Lower leg skin (tissue), 3 donors: Measurements from ENCODE around the gene C12orf75.

ENCODE experiments used
- POLR2A ChIP-seq, 2 donors: fragments of 450-650 bp; IDR thresholded peaks; one replicate each; pipeline ENCODE4 v1.6.1; 2016 to 2017; ENCODE audit warnings: antibody characterized with exemption in 2 of 2, mild to moderate bottlenecking in 1 of 2, moderate library complexity in 1 of 2
- TF ChIP-seq, protein P1 (sequence below), 3 donors: fragments of 450-650 bp; IDR thresholded peaks; one replicate each; pipeline ENCODE4 v1.5.1; 2016; ENCODE audit warnings: antibody characterized with exemption in 3 of 3, mild to moderate bottlenecking in 3 of 3, moderate library complexity in 2 of 3

DNA sequence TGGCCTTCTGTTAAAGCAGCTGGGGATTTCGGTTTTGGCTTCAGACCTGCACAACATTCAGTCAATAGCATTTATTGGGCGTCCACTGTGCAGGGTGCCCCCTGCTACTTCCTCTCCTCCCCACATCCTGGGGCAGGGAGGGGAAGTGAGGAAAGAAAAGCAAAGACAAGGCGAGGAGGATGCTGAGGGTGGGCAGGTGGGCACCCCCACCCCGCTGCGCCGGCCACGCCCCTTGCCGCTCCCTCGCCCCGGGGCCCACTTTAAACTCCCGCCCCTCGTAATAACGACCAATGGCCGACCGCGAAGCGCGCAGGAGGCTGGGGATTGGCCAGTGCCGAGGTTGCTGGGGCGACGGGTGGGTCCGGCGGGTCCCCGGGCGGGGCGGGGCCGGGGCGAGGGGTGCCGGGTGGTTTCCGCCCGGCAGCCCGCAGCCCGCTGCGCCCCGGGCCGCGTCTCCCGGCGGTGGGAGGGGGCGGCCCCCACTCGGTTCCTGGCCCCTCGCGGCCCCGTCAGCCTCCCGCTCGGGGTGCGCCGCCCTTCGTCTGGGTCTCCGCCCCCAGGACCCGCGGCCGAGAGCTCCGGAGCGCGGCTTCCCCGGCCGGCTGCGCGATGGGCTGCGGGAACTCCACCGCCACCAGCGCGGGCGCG is at the start of gene C12orf75:
- no peak for TF ChIP-seq POLR2A (IDR thresholded peaks at IDR 0.05)
- TF ChIP-seq, protein P1, sequence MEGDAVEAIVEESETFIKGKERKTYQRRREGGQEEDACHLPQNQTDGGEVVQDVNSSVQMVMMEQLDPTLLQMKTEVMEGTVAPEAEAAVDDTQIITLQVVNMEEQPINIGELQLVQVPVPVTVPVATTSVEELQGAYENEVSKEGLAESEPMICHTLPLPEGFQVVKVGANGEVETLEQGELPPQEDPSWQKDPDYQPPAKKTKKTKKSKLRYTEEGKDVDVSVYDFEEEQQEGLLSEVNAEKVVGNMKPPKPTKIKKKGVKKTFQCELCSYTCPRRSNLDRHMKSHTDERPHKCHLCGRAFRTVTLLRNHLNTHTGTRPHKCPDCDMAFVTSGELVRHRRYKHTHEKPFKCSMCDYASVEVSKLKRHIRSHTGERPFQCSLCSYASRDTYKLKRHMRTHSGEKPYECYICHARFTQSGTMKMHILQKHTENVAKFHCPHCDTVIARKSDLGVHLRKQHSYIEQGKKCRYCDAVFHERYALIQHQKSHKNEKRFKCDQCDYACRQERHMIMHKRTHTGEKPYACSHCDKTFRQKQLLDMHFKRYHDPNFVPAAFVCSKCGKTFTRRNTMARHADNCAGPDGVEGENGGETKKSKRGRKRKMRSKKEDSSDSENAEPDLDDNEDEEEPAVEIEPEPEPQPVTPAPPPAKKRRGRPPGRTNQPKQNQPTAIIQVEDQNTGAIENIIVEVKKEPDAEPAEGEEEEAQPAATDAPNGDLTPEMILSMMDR (IDR thresholded peaks at IDR 0.05): no peak
